B cell (primary cell): ENCODE results near the gene PPP2R2C. TPM values are rescaled to one million over a fixed set of nuclear protein-coding genes. Genes with fewer than 3 reads are reported as not detected.
A peak's percentile ranks its signal among the peaks of the same experiment; 100 is the strongest.

ENCODE experiments used
- ATAC-seq: fragments of 200-7000 bp; cut with Tn5 transposase; one replicate; pipeline ENCODE4 v1.10.0; 2021; ENCODE audit warnings: low read depth, mild to moderate bottlenecking, moderate number of reproducible peaks, moderate library complexity
- CTCF ChIA-PET: fragments of 350-600 bp; sonication (Branson Sonifier 250); formaldehyde crosslinking; loops from one replicate; lab custom pipeline; 2021; ENCODE audit warnings: antibody characterized with exemption, inconsistent platforms; lab: Charles Lee
- POLR2A ChIA-PET: fragments of 350-600 bp; sonication (Branson Sonifier 250); formaldehyde crosslinking; loops from one replicate; lab custom pipeline; 2021; ENCODE audit warnings: antibody characterized with exemption; lab: Charles Lee
- DNase-seq: peaks from one replicate; pipeline ENCODE4 v3.0.0; 2013
- H2AFZ ChIP-seq: 2 replicates; pipeline ENCODE4 v1.6.1; 2012; ENCODE audit warnings: mild to moderate bottlenecking, low read depth, low read length; ENCODE audit not compliant: insufficient read depth, poor library complexity, severe bottlenecking
- H3K27ac ChIP-seq, 2 donors: 1 replicate in 1 of 2; 2 replicates in 1 of 2; pipeline ENCODE4 v1.5.1; 2012 to 2013; ENCODE audit warnings: low read length in 2 of 2, mild to moderate bottlenecking in 2 of 2, moderate library complexity in 1 of 2
- H3K27me3 ChIP-seq, 4 experiments: fragments of 200-600 bp in 1 of 4; sonication (generic) in 1 of 4; replicated peaks in 1 of 4; 1 replicate in 2 of 4; 2 replicates in 2 of 4; pipeline versions ENCODE4 v1.6.1 to v1.7.0; 2013 to 2016; ENCODE audit warnings: low read length in 3 of 4, mild to moderate bottlenecking in 2 of 4, mixed read lengths in 1 of 4, moderate library complexity in 1 of 4; ENCODE audit not compliant: insufficient read depth in 4 of 4, control insufficient read depth in 3 of 4; ENCODE audit errors: control extremely low read depth in 1 of 4
- H3K36me3 ChIP-seq, 2 experiments: replicated peaks in 1 of 2; 1 replicate in 1 of 2; 2 replicates in 1 of 2; pipeline versions ENCODE4 v1.6.1 to v1.7.1; 2013; ENCODE audit warnings: low read length in 1 of 2; ENCODE audit not compliant: insufficient read depth in 2 of 2, control insufficient read depth in 1 of 2; ENCODE audit errors: control extremely low read depth in 1 of 2, extremely low read depth in 1 of 2
- H3K4me1 ChIP-seq, 2 donors: fragments of 200-600 bp in 1 of 2; sonication (generic) in 1 of 2; 1 replicate in 1 of 2; 2 replicates in 1 of 2; pipeline versions ENCODE4 v1.5.1 to v1.6.1; 2013 to 2017; ENCODE audit warnings: low read length in 2 of 2; ENCODE audit not compliant: control insufficient read depth in 2 of 2, insufficient read depth in 2 of 2
- H3K4me2 ChIP-seq: replicated peaks from 2 replicates; pipeline ENCODE3; 2012; ENCODE audit warnings: mild to moderate bottlenecking, low read depth, low read length; ENCODE audit not compliant: poor library complexity, severe bottlenecking
- H3K4me3 ChIP-seq, 5 experiments: fragments of 200-600 bp in 1 of 5; sonication (generic) in 1 of 5; 1 replicate in 3 of 5; 2 replicates in 2 of 5; pipeline versions ENCODE4 v1.5.1 to v1.7.0; 2011 to 2016; ENCODE audit warnings: low read length in 4 of 5, mild to moderate bottlenecking in 4 of 5, low read depth in 2 of 5, control low read depth in 1 of 5, moderate library complexity in 1 of 5; ENCODE audit not compliant: insufficient read depth in 1 of 5; ENCODE audit errors: control extremely low read depth in 1 of 5, extremely low read depth in 1 of 5
- H3K79me2 ChIP-seq: fragments of 200-600 bp; sonication (generic); one replicate; pipeline ENCODE4 v1.6.0; 2016; ENCODE audit warnings: low read length; ENCODE audit not compliant: control insufficient read depth, insufficient read depth
- H3K9ac ChIP-seq: fragments of 200-600 bp; sonication (generic); 2 replicates; pipeline ENCODE4 v1.6.1; 2017; ENCODE audit warnings: mild to moderate bottlenecking, low read length, moderate library complexity
- H3K9me3 ChIP-seq, 3 donors: one replicate each; pipeline versions ENCODE4 v1.6.1 to v1.7.1; 2013; ENCODE audit warnings: low read length in 2 of 3; ENCODE audit not compliant: control insufficient read depth in 2 of 3, insufficient read depth in 1 of 3; ENCODE audit errors: control extremely low read depth in 1 of 3
- H4K20me1 ChIP-seq: 2 replicates; pipeline ENCODE4 v1.6.0; 2012; ENCODE audit warnings: mild to moderate bottlenecking, low read length; ENCODE audit not compliant: insufficient read depth, control insufficient read depth, poor library complexity, severe bottlenecking
- H3K27ac Mint-ChIP-seq: one replicate; pipeline ENCODE4 v1.8.0; 2021; ENCODE audit warnings: mixed read lengths
- H3K27me3 Mint-ChIP-seq: one replicate; pipeline ENCODE4 v1.8.0; 2021; ENCODE audit warnings: mixed read lengths
- H3K4me1 Mint-ChIP-seq: one replicate; pipeline ENCODE4 v1.8.0; 2021; ENCODE audit warnings: mixed read lengths
- H3K4me3 Mint-ChIP-seq: one replicate; pipeline ENCODE4 v1.8.0; 2021; ENCODE audit warnings: mixed read lengths
- H3K9me3 Mint-ChIP-seq: one replicate; pipeline ENCODE4 v1.8.0; 2022; ENCODE audit warnings: mixed read lengths; ENCODE audit not compliant: insufficient read depth
- EZH2 ChIP-seq: IDR thresholded peaks from 2 replicates; pipeline ENCODE4 v1.6.1; 2012; ENCODE audit warnings: borderline replicate concordance, low read depth, mild to moderate bottlenecking, moderate library complexity, low read length; ENCODE audit not compliant: insufficient read depth, poor library complexity, severe bottlenecking
- WGBS: methylation state at CpG from one replicate; pipeline ENCODE4 v1.1.5; 2013; ENCODE audit warnings: missing lambda C conversion rate; ENCODE audit not compliant: insufficient coverage; 5-methylcytosine and 5-hydroxymethylcytosine counted together
- intact Hi-C: fragments of 100-400 bp; cut with micrococcal nuclease; formaldehyde crosslinking; loops from one replicate; pipeline ENCODE4 v1.10.0; 2022
- polyA plus RNA-seq: library from polyadenylated mRNA; depleted of rRNA; stranded (reverse); fragments of >200 nt; gene quantifications from 2 replicates; pipeline ENCODE4 v1.2.3, GENCODE V29; 2012
- total RNA-seq, 2 donors: library from RNA; stranded (reverse); fragments of 120-200 nt in 1 of 2; gene quantifications; 1 replicate in 1 of 2; 2 replicates in 1 of 2; pipeline versions ENCODE4 v1.2.3 to v1.2.4, GENCODE V29; 2013 to 2022
- TF ChIP-seq, protein P1 (sequence below): fragments of 200-600 bp; IDR thresholded peaks from one replicate; pipeline ENCODE4 v1.8.0; 2022; ENCODE audit warnings: antibody characterized with exemption, mild to moderate bottlenecking

Gene PPP2R2C
- total and polyA plus RNA-seq, 2 donors (not counting 1 experiment from before 2014, with no cell fraction given), result not detected

DNA sequence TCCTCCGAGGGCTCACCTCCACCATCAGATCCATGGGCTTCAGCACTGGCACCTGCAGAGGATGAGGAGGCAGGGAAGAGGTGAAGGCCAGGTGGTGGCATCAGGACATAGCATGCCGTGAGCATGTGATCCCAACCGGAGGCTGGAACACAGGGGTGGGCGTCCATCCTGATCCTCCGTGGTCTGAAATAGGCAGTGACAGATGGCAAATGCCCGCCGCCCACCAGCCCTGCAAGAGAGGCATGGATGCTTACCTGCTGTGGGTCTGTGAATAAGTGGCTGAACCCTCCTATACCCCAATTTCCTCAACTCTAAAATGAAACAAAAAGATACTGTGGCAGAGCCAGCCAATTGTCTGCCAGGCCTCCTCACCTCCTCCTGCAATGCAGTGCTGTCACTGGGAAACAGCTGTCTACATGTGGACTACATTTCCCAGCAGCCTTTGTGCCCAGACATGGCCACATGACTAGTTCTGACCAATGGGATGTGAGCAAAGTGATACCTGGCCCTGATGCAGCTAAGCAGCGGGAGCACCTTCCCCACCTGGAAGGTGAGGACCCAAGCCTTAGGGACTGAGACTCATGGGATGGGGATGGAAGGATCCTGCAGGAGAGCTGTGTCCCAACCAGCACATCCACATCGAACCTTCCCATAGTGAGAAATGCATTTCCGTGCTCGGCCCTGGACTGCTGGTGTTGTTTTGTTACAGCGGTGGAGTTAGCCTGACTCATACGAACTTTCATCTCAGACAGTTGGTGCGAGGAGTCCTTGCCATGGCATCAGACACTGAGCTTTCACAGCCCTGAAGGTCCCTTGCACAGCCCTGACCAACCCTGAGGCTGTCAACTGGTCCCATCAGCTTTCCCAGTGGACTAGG lies 99.5 kb downstream of the PPP2R2C start:
- no peaks in the 10 kb centered on the region for H3K36me3 ChIP-seq
- H3K9me3 ChIP-seq, result peaks cover 0 to 10% (median 0%) of the 10 kb centered on the region in 3 donors
- no peaks in the 10 kb centered on the region for H4K20me1 ChIP-seq
- H2AFZ ChIP-seq, result no peak overlapping the region
- H3K9ac ChIP-seq, result no peak overlapping the region
- no peaks in the 10 kb centered on the region for H3K27me3 ChIP-seq
- H3K79me2 ChIP-seq, result no peaks in the 10 kb centered on the region
- TF ChIP-seq, protein P1, sequence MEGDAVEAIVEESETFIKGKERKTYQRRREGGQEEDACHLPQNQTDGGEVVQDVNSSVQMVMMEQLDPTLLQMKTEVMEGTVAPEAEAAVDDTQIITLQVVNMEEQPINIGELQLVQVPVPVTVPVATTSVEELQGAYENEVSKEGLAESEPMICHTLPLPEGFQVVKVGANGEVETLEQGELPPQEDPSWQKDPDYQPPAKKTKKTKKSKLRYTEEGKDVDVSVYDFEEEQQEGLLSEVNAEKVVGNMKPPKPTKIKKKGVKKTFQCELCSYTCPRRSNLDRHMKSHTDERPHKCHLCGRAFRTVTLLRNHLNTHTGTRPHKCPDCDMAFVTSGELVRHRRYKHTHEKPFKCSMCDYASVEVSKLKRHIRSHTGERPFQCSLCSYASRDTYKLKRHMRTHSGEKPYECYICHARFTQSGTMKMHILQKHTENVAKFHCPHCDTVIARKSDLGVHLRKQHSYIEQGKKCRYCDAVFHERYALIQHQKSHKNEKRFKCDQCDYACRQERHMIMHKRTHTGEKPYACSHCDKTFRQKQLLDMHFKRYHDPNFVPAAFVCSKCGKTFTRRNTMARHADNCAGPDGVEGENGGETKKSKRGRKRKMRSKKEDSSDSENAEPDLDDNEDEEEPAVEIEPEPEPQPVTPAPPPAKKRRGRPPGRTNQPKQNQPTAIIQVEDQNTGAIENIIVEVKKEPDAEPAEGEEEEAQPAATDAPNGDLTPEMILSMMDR, result no peak
- TF ChIP-seq EZH2, result no peak
- H3K4me2 ChIP-seq, result no peak overlapping the region
- CTCF ChIA-PET, result no interaction called here
- POLR2A ChIA-PET, result no interaction called here
- no peaks in the 10 kb centered on the region for H3K4me1 ChIP-seq
- no peak overlapping the region for H3K4me3 ChIP-seq
- peaks cover 14% of the 10 kb centered on the region for H3K27me3 Mint-ChIP-seq
- H3K27ac Mint-ChIP-seq, result no peak overlapping the region
- 91% methylated on average over 7 of the region's 14 CpGs for WGBS
- H3K4me3 Mint-ChIP-seq, result no peak overlapping the region
- peak; percentile 28 for DNase-seq
- intact Hi-C loops, result no loop called here
- no peak overlapping the region for H3K27ac ChIP-seq
- no peaks in the 10 kb centered on the region for H3K9me3 Mint-ChIP-seq
- H3K4me1 Mint-ChIP-seq, result no peaks in the 10 kb centered on the region
- no peak for ATAC-seq

DNA sequence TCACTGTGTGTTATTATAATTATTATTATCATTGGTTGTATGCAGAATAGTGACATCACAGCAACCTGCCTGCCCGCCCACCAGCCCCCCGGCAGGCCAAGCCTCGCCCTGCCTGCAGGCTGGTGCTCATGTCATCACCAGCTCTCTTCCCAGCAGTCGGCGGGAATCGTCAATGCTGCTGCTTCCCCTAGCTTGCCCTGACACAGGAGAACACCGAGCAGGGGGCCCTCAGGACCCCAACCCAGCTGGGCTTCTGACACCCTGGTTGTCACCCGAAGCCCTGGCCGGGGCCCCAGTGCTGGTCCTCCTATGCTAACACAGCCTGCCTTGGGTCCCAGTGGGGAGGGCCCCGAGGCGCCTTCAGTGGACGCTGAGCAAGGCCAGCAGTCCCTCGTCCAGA lies 100.6 kb downstream of the PPP2R2C start:
- no peak overlapping the region for H3K4me3 ChIP-seq
- Mint-ChIP-seq H3K27me3 (peaks cover 13% of the 10 kb centered on the region), H3K9me3 (no peaks in the 10 kb centered on the region), H3K4me1 (no peaks in the 10 kb centered on the region), H3K27ac (no peak overlapping the region), H3K4me3 (no peak overlapping the region)
- H3K79me2 ChIP-seq, result no peaks in the 10 kb centered on the region
- peaks cover 0 to 10% (median 0%) of the 10 kb centered on the region in 3 donors for H3K9me3 ChIP-seq
- no peaks in the 10 kb centered on the region for H3K36me3 ChIP-seq
- DNase-seq (no peak), ATAC-seq (no peak)
- intact Hi-C loops, result no loop called here
- 84% methylated on average over 13 of the region's 13 CpGs for WGBS
- CTCF ChIA-PET, result no interaction called here
- POLR2A ChIA-PET, result no interaction called here
- H4K20me1 ChIP-seq, result no peaks in the 10 kb centered on the region
- H2AFZ ChIP-seq, result no peak overlapping the region
- H3K4me2 ChIP-seq, result no peak overlapping the region
- TF ChIP-seq, protein P1, result no peak
- no peak for TF ChIP-seq EZH2
- H3K4me1 ChIP-seq, result no peaks in the 10 kb centered on the region
- no peak overlapping the region for H3K9ac ChIP-seq
- no peak overlapping the region for H3K27ac ChIP-seq
- no peaks in the 10 kb centered on the region for H3K27me3 ChIP-seq
